ENCODE results near the gene VAV2. TPM values are rescaled to one million over a fixed set of nuclear protein-coding genes. Genes with fewer than 3 reads are reported as not detected.
"Not testable (repeated sequence)": the region's sequence is repeated elsewhere in the genome, so short reads cannot be mapped to it uniquely, and the experiment has no call there.

VAV2 gene
- total and polyA plus RNA-seq, 5 donors: 4.7 to 11.4 (median 7.4) TPM

GRCh38 chr9:133901184-133901835, 90.8 kb downstream of the VAV2 start:
- Histone ChIP-seq H3K27me3 (ENCODE audit: control insufficient read depth, insufficient read depth) (no peaks in the 10 kb centered on the region), H3K4me3 (ENCODE audit: low read length) (no peak overlapping the region), H3K4me1 (ENCODE audit: control insufficient read depth, insufficient read depth, low read length) (no peaks in the 10 kb centered on the region), H3K27ac (ENCODE audit: low read length) (no peak overlapping the region), H3K9me3 (ENCODE audit: control insufficient read depth, low read length) (no peaks in the 10 kb centered on the region)
- intact Hi-C loops (cut with DNase I): no loop called here
- DNase-seq (no peak), ATAC-seq (no peak)
- WGBS: 93% methylated on average over 18 of the region's 18 CpGs

DNA sequence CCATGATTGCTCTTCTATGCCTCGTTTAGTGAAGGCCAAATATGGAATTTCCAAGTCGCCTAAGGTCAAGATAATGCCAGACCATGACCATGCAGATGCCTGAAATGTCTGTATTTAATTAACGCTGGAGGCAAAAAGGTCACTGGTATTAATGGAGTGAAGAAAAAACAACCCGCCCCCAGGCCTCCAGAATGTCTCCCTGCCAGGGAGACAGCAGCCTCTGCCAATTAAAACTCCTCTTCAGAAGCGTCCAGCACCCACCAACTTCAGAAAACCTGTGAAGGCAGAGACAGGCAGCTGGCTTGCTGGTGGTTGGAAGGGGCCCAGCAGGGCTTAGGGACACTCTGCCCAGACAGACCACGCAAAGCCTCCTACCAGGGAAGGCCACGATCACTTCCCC, 94.4 kb downstream of the VAV2 start:
- ATAC-seq: no peak
- H3K27me3 ChIP-seq (ENCODE audit: control insufficient read depth, insufficient read depth): no peaks in the 10 kb centered on the region
- intact Hi-C loops (cut with DNase I): loop anchor here in 1 of 4 donors (10.0 kb wide), 1 partner anchor 73 kb away; no protein-coding TSS in a partner anchor
- no peak for DNase-seq
- no peak overlapping the region for H3K4me3 ChIP-seq (ENCODE audit: low read length)
- H3K4me1 ChIP-seq (ENCODE audit: control insufficient read depth, insufficient read depth, low read length): no peaks in the 10 kb centered on the region
- 61% methylated on average over 7 of the region's 7 CpGs for WGBS
- no peak overlapping the region for H3K27ac ChIP-seq (ENCODE audit: low read length)
- no peaks in the 10 kb centered on the region for H3K9me3 ChIP-seq (ENCODE audit: control insufficient read depth, low read length)

DNA sequence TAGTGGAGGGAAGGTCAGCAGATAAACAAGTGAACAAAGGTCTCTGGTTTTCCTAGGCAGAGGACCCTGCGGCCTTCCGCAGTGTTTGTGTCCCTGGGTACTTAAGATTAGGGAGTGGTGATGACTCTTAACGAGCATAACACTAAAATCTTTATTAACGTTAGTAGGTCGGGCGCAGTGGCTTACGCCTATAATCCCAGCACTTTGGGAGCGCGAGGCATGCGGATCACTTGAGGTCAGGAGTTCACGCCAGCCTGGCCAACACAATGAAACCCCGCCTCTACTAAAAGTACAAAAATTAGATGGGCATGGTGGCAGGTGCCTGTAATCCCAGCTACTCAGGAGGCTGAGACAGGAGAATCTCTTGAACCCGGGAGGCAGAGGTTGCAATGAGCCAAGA, 96.1 kb downstream of the VAV2 start:
- H3K27ac ChIP-seq (ENCODE audit: low read length); H3K4me3 ChIP-seq (ENCODE audit: low read length); H3K9me3 ChIP-seq (ENCODE audit: control insufficient read depth, low read length); DNase-seq; H3K4me1 ChIP-seq (ENCODE audit: control insufficient read depth, insufficient read depth, low read length); H3K27me3 ChIP-seq (ENCODE audit: control insufficient read depth, insufficient read depth); ATAC-seq: not testable (repeated sequence)
- WGBS: 93% methylated on average over 13 of the region's 13 CpGs
- intact Hi-C loops (cut with DNase I): loop anchor here in 1 of 4 donors (10.0 kb wide), 1 partner anchor 71 kb away; no protein-coding TSS in a partner anchor

DNA sequence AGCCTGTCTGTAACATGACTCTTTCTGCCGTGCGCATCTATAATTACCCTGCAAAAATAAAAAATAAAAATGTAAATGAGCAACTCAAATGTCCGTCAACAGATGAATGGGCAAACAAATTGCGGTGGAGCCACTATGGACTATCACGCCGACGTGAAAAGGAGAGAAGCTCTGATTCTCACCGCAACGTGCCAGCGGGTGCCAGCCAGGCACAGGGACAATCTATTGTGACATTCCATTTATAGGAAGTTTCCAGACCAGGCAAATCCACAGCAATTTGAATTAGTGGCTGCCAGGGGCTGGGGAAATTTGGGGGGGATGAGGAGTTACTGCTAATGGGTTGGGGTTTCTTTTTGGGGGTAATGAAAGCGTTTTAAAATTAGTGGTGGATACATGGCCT, 96.8 kb downstream of the VAV2 start:
- Histone ChIP-seq H3K27ac (ENCODE audit: low read length) (no peak overlapping the region), H3K4me1 (ENCODE audit: control insufficient read depth, insufficient read depth, low read length) (no peaks in the 10 kb centered on the region), H3K9me3 (ENCODE audit: control insufficient read depth, low read length) (no peaks in the 10 kb centered on the region), H3K4me3 (ENCODE audit: low read length) (no peak overlapping the region), H3K27me3 (ENCODE audit: control insufficient read depth, insufficient read depth) (no peaks in the 10 kb centered on the region)
- ATAC-seq (no peak), DNase-seq (no peak)
- WGBS: 87% methylated on average over 11 of the region's 11 CpGs
- intact Hi-C loops (cut with DNase I): loop anchor here in 1 of 4 donors (10.0 kb wide), 1 partner anchor 71 kb away; no protein-coding TSS in a partner anchor

DNA sequence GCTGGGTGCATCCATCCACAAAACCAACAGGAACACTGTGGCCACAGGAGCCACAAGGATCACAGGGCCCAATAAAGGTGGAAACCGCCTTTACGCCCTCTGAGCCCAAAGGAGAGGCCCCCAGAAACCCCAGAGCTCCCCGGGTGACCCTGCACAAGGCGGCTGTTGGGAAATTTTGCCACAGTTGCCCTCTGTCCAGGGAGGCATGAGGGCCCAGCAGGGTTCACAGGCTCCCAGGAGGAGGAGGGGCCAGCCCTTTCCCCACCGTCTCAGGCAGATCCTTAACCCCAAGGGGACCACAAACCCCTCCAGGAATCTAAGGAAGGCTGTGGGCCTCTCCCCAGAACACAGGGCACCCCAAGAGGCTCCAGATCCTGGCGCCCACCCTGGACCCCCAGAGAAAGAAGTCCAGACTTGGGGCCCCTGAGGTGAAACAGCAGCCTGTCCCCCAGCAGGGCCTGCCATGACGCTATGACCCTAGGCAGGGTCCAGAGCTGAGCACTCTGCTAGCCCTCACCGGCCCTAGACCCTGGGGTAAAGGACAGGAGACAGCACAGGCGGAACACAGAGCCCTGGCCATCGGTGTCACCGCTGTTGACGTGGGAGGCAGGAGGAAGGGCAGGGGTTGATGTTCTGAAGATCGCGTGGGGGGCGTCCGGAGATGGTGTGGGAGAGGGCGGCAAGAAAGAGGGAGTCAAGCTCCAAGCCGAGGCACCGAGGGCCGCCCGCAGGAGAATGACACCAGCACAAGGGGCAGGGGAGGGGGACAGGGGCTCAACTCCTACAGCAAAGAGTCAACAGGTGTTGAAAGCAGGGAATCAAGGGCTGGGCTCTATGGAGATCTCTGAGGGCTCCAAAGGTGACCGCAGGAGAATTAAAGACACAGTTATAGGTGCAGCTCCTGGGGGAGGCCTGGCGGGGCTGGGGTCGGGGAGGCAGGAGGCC, 97.5 kb downstream of the VAV2 start:
- 91% methylated on average over 24 of the region's 24 CpGs for WGBS
- ATAC-seq: no peak
- H3K27ac ChIP-seq (ENCODE audit: low read length): no peak overlapping the region
- no peak overlapping the region for H3K4me3 ChIP-seq (ENCODE audit: low read length)
- no peaks in the 10 kb centered on the region for H3K4me1 ChIP-seq (ENCODE audit: control insufficient read depth, insufficient read depth, low read length)
- no peaks in the 10 kb centered on the region for H3K9me3 ChIP-seq (ENCODE audit: control insufficient read depth, low read length)
- H3K27me3 ChIP-seq (ENCODE audit: control insufficient read depth, insufficient read depth): no peaks in the 10 kb centered on the region
- no peak for DNase-seq
- intact Hi-C loops (cut with DNase I): loop anchor here in 1 of 4 donors (10.0 kb wide), 1 partner anchor 70 kb away; no protein-coding TSS in a partner anchor

GRCh38 chr9:133893191-133893994, 98.7 kb downstream of the VAV2 start:
- WGBS: 95% methylated on average over 40 of the region's 40 CpGs
- Histone ChIP-seq H3K27ac (ENCODE audit: low read length) (no peak overlapping the region), H3K4me1 (ENCODE audit: control insufficient read depth, insufficient read depth, low read length) (no peaks in the 10 kb centered on the region), H3K4me3 (ENCODE audit: low read length) (no peak overlapping the region), H3K9me3 (ENCODE audit: control insufficient read depth, low read length) (no peaks in the 10 kb centered on the region), H3K27me3 (ENCODE audit: control insufficient read depth, insufficient read depth) (no peaks in the 10 kb centered on the region)
- ATAC-seq (no peak), DNase-seq (no peak)
- intact Hi-C loops (cut with DNase I): loop anchor here in 1 of 4 donors (10.0 kb wide), 1 partner anchor 69 kb away; no protein-coding TSS in a partner anchor

- WGBS: 79% methylated on average over 17 of the region's 17 CpGs
- no peak for ATAC-seq
Measured at GRCh38 chr9:133892193-133892920, 99.8 kb downstream of the VAV2 start.

GRCh38 chr9:133891741-133892140, 100.4 kb downstream of the VAV2 start:
- no peak overlapping the region for H3K4me3 ChIP-seq (ENCODE audit: low read length)
- H3K27me3 ChIP-seq (ENCODE audit: control insufficient read depth, insufficient read depth): no peaks in the 10 kb centered on the region
- DNase-seq (no peak), ATAC-seq (no peak)
- H3K4me1 ChIP-seq (ENCODE audit: control insufficient read depth, insufficient read depth, low read length): no peaks in the 10 kb centered on the region
- intact Hi-C loops (cut with DNase I): loop anchor here in 1 of 4 donors (10.0 kb wide), 1 partner anchor 67 kb away; no protein-coding TSS in a partner anchor
- no peak overlapping the region for H3K27ac ChIP-seq (ENCODE audit: low read length)
- WGBS: 93% methylated on average over 7 of the region's 7 CpGs
- no peaks in the 10 kb centered on the region for H3K9me3 ChIP-seq (ENCODE audit: control insufficient read depth, low read length)

More at GRCh38 chr9:133892193-133892920, 99.8 kb downstream of the VAV2 start:
- Histone ChIP-seq H3K9me3 (ENCODE audit: control insufficient read depth, low read length) (no peaks in the 10 kb centered on the region), H3K27ac (ENCODE audit: low read length) (no peak overlapping the region), H3K4me1 (ENCODE audit: control insufficient read depth, insufficient read depth, low read length) (no peaks in the 10 kb centered on the region), H3K4me3 (ENCODE audit: low read length) (no peak overlapping the region), H3K27me3 (ENCODE audit: control insufficient read depth, insufficient read depth) (no peaks in the 10 kb centered on the region)
- intact Hi-C loops (cut with DNase I): loop anchor here in 1 of 4 donors (10.0 kb wide), 1 partner anchor 68 kb away; no protein-coding TSS in a partner anchor
- DNase-seq: no peak

- Histone ChIP-seq H3K27me3 (ENCODE audit: control insufficient read depth, insufficient read depth) (no peaks in the 10 kb centered on the region), H3K4me3 (ENCODE audit: low read length) (no peak overlapping the region), H3K27ac (ENCODE audit: low read length) (no peak overlapping the region), H3K9me3 (ENCODE audit: control insufficient read depth, low read length) (no peaks in the 10 kb centered on the region), H3K4me1 (ENCODE audit: control insufficient read depth, insufficient read depth, low read length) (no peaks in the 10 kb centered on the region)
- 89% methylated on average over 8 of the region's 8 CpGs for WGBS
- intact Hi-C loops (cut with DNase I): loop anchor here in 1 of 4 donors (10.0 kb wide), 1 partner anchor 66 kb away; no protein-coding TSS in a partner anchor
- ATAC-seq (no peak), DNase-seq (no peak)
Measured at GRCh38 chr9:133890583-133890982, 101.5 kb downstream of the VAV2 start.

Data from right cardiac atrium (tissue), 5 donors.